ENCODE measurements around the gene EFCAB8.
A peak's percentile ranks its signal among the peaks of the same experiment; 100 is the strongest.
"Not testable (repeated sequence)": the region's sequence is repeated elsewhere in the genome, so short reads cannot be mapped to it uniquely, and the experiment has no call there.

EFCAB8 gene

DNA sequence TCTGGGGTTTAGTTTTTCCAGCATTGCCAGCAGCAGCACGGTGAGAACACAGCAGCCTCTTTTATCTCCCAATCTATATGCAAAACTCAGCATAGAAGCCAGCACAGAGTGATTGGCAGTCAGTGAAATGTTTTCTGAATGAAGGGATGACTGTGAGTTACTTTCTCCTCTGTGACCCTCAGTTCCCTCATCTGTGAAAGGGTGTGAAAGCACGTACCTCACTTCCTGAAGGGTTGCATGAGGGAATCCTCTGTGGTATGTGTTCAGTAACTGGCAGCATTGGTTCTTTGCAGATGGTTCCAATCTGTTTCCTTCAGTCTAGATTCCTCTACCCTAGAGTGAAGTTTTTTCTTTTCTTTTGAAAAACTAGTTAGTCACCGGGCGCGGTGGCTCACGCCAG lies 40.0 kb downstream of the EFCAB8 start:
- Histone ChIP-seq H3K4me1 (ENCODE audit: control insufficient read depth, low read length) (no peaks in the 10 kb centered on the region), H3K79me2 (ENCODE audit: control insufficient read depth, low read length) (no peaks in the 10 kb centered on the region), H3K4me2 (ENCODE audit: low read length) (no peak overlapping the region), H3F3A (ENCODE audit: control insufficient read depth, insufficient read depth) (no peaks in the 10 kb centered on the region), H3K9me3 (ENCODE audit: control insufficient read depth, insufficient read depth, low read length) (no peaks in the 10 kb centered on the region), H4K20me1 (ENCODE audit: control insufficient read depth, insufficient read depth, low read depth, low read length) (no peaks in the 10 kb centered on the region), H3K36me3 (ENCODE audit: control insufficient read depth, low read length) (no peaks in the 10 kb centered on the region), H3K27me3 (ENCODE audit: control insufficient read depth, low read length) (no peaks in the 10 kb centered on the region), H3K27ac (ENCODE audit: low read depth, low read length) (no peak overlapping the region), H3K9me2 (replicated peaks; ENCODE audit: control insufficient read depth, low read length) (no peaks in the 10 kb centered on the region), H3K4me3 (ENCODE audit: low read length) (no peak overlapping the region)
- TF ChIP-seq, protein P1, sequence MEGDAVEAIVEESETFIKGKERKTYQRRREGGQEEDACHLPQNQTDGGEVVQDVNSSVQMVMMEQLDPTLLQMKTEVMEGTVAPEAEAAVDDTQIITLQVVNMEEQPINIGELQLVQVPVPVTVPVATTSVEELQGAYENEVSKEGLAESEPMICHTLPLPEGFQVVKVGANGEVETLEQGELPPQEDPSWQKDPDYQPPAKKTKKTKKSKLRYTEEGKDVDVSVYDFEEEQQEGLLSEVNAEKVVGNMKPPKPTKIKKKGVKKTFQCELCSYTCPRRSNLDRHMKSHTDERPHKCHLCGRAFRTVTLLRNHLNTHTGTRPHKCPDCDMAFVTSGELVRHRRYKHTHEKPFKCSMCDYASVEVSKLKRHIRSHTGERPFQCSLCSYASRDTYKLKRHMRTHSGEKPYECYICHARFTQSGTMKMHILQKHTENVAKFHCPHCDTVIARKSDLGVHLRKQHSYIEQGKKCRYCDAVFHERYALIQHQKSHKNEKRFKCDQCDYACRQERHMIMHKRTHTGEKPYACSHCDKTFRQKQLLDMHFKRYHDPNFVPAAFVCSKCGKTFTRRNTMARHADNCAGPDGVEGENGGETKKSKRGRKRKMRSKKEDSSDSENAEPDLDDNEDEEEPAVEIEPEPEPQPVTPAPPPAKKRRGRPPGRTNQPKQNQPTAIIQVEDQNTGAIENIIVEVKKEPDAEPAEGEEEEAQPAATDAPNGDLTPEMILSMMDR (IDR thresholded peaks at IDR 0.05; ENCODE audit: low read depth, low read length, poor library complexity, severe bottlenecking) = no peak
- TF ChIP-seq EZH2phosphoT487 (IDR thresholded peaks at IDR 0.05; ENCODE audit: borderline replicate concordance, low read length) = no peak

DNA sequence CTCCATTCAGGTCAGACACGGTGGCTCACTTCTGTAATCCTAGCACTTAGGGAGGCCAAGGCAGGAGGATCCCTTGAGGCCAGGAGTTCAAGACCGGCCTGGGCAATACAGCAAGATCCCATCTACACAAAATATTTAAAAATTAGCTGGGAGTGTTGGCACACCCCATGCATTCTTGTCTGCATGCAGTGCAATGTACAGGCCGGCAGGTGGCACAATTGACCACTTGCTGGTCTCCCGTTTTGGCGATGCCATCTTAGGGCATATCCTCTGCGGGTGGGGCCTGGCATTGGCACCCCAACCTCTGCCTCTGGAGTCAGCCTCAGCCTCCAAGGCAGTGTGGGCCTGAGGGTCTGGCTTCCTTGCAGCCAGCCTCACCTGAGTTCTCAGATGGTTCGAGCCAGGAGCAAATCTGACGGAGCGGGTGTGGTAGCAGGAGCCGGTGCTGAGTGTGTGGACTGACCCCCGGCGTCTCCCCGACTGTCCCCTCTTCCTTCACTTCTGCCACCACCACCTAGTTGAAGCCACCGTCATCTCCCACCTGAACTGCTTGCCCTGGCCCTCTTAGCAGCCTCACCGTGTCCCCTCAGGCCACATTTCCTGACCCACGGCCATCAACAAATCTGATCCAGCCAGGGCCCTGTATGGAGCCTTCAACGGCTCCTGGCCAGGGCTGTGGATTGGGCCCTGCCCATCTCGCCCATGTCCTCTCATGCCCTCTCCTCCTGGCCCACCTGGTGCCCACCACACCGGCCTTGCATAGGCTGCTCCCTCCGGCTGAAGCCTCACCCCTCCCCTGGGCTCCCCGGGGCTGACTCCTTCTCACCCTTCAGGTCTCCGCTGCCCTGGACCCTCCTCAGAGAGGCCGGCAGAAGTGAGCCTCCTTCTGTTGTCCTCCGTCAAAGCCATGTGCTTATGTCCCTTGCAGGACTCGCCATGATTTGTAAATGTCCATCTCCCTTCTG lies 44.0 kb downstream of the EFCAB8 start:
- Histone ChIP-seq H3K4me3 (ENCODE audit: low read length) (no peak overlapping the region), H3K9me3 (ENCODE audit: control insufficient read depth, insufficient read depth, low read length) (no peaks in the 10 kb centered on the region), H3K27me3 (ENCODE audit: control insufficient read depth, low read length) (no peaks in the 10 kb centered on the region), H4K20me1 (ENCODE audit: control insufficient read depth, insufficient read depth, low read depth, low read length) (no peaks in the 10 kb centered on the region), H3K36me3 (ENCODE audit: control insufficient read depth, low read length) (no peaks in the 10 kb centered on the region), H3K4me2 (ENCODE audit: low read length) (no peak overlapping the region), H3K9me2 (replicated peaks; ENCODE audit: control insufficient read depth, low read length) (no peaks in the 10 kb centered on the region), H3F3A (ENCODE audit: control insufficient read depth, insufficient read depth) (no peaks in the 10 kb centered on the region), H3K27ac (ENCODE audit: low read depth, low read length) (no peak overlapping the region), H3K4me1 (ENCODE audit: control insufficient read depth, low read length) (no peaks in the 10 kb centered on the region), H3K79me2 (ENCODE audit: control insufficient read depth, low read length) (no peaks in the 10 kb centered on the region)
- no peak for TF ChIP-seq EZH2phosphoT487 (IDR thresholded peaks at IDR 0.05; ENCODE audit: borderline replicate concordance, low read length)
- TF ChIP-seq, protein P1 (IDR thresholded peaks at IDR 0.05; ENCODE audit: low read depth, low read length, poor library complexity, severe bottlenecking) = peak; percentile 87

DNA sequence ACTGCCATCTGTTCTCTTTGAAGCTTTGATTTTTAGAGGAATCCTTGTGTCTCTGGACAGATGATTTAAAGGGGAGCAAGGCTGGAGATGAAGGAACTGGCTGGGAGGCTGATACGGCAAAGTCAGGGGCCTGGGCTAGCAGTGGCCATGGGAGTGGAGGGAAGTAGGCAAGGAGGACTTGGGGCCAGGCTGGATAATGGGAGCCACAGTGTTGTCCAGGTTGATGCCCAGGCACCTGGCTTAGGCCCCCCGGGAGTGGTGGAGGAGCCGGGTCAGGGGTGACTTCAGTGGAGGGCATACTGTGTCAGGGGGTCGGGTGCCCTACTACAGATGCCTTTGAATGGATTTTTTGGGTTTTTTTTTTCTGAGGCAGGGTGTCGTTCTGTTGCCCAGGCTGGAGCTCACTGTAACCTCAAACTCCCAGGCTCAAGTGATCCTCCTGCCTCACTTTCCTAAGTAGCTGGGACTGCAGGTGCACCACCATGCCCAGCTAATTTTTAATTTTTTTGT lies 45.0 kb downstream of the EFCAB8 start:
- no peaks in the 10 kb centered on the region for H4K20me1 ChIP-seq (ENCODE audit: control insufficient read depth, insufficient read depth, low read depth, low read length)
- H3K27ac ChIP-seq (ENCODE audit: low read depth, low read length) = no peak overlapping the region
- no peaks in the 10 kb centered on the region for H3K27me3 ChIP-seq (ENCODE audit: control insufficient read depth, low read length)
- H3K4me1 ChIP-seq (ENCODE audit: control insufficient read depth, low read length) = no peaks in the 10 kb centered on the region
- no peaks in the 10 kb centered on the region for H3K79me2 ChIP-seq (ENCODE audit: control insufficient read depth, low read length)
- H3K36me3 ChIP-seq (ENCODE audit: control insufficient read depth, low read length) = no peaks in the 10 kb centered on the region
- no peak overlapping the region for H3K4me2 ChIP-seq (ENCODE audit: low read length)
- H3K4me3 ChIP-seq (ENCODE audit: low read length) = no peak overlapping the region
- H3K9me3 ChIP-seq (ENCODE audit: control insufficient read depth, insufficient read depth, low read length) = no peaks in the 10 kb centered on the region
- H3K9me2 ChIP-seq (replicated peaks; ENCODE audit: control insufficient read depth, low read length) = no peaks in the 10 kb centered on the region
- no peaks in the 10 kb centered on the region for H3F3A ChIP-seq (ENCODE audit: control insufficient read depth, insufficient read depth)
- TF ChIP-seq, protein P1 (IDR thresholded peaks at IDR 0.05; ENCODE audit: low read depth, low read length, poor library complexity, severe bottlenecking) = no peak
- TF ChIP-seq EZH2phosphoT487 (IDR thresholded peaks at IDR 0.05; ENCODE audit: borderline replicate concordance, low read length) = no peak

DNA sequence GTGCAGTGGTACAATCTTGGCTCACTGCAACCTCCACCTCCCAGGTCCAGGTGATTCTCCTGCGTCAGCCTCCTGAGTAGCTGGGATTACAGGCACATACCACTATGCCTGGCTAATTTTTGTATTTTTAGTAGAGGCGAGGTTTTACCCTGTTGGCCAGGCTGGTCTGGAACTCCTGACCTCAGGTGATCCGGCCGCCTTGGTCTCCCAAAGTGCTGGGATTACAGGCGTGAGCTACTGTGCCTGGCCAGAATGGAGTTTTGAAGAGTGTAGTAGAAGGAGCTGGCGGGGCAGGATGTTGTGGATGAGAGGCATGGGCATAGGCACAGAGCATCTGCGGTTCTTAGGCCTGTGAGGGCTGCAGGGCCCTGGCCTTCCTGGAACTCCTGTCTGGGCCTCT lies 46.0 kb downstream of the EFCAB8 start:
- H3K9me2 ChIP-seq (replicated peaks; ENCODE audit: control insufficient read depth, low read length); H3K9me3 ChIP-seq (ENCODE audit: control insufficient read depth, insufficient read depth, low read length); H3K4me3 ChIP-seq (ENCODE audit: low read length): not testable (repeated sequence)

More for the DNA sequence above, 46.0 kb downstream of the EFCAB8 start:
- H3K79me2 ChIP-seq (ENCODE audit: control insufficient read depth, low read length); H3K27ac ChIP-seq (ENCODE audit: low read depth, low read length); H3K36me3 ChIP-seq (ENCODE audit: control insufficient read depth, low read length); H3K27me3 ChIP-seq (ENCODE audit: control insufficient read depth, low read length); H3K4me2 ChIP-seq (ENCODE audit: low read length); H3F3A ChIP-seq (ENCODE audit: control insufficient read depth, insufficient read depth); H3K4me1 ChIP-seq (ENCODE audit: control insufficient read depth, low read length); H4K20me1 ChIP-seq (ENCODE audit: control insufficient read depth, insufficient read depth, low read depth, low read length): not testable (repeated sequence)
